PC-9 (cell line): ENCODE measurements around the gene PARVG. TPM values are rescaled to one million over a fixed set of nuclear protein-coding genes. Genes with fewer than 3 reads are reported as not detected.

Experiments
- BruUV-seq: library from RNA; stranded (reverse); fragments of 400-500 nt; replicated peaks from 2 replicates; lab custom pipeline; 2021; lab: Mats Ljungman, UMichigan
- CTCF ChIA-PET: fragments of 300-600 bp; sonication (Branson Sonifier 250); formaldehyde crosslinking; loops from one replicate; lab custom pipeline; 2022; ENCODE audit warnings: antibody characterized with exemption; lab: Charles Lee
- POLR2A ChIA-PET: fragments of 300-600 bp; sonication (Branson Sonifier 250); formaldehyde crosslinking; loops from one replicate; lab custom pipeline; 2022; ENCODE audit warnings: antibody characterized with exemption; ENCODE audit not compliant: unreplicated experiment; lab: Charles Lee
- DNase-seq, 2 experiments: peaks; one replicate each; pipeline versions ENCODE4 v3.0.0 to v3.0.0-alpha.2; 2015 to 2022; ENCODE audit warnings: mixed read lengths in 1 of 2
- H2AFZ ChIP-seq: fragments of 200-600 bp; sonication (generic); 2 replicates; pipeline ENCODE4 v1.8.1; 2017; ENCODE audit warnings: antibody characterized with exemption
- H3F3A ChIP-seq: fragments of 200-600 bp; sonication (generic); 2 replicates; pipeline ENCODE4 v1.8.1; 2017; ENCODE audit warnings: antibody characterized with exemption, mild to moderate bottlenecking, low read depth; ENCODE audit not compliant: insufficient read depth
- H3K27ac ChIP-seq: fragments of 200-600 bp; sonication (generic); 2 replicates; pipeline ENCODE4 v1.6.1; 2016; ENCODE audit warnings: mixed run types
- H3K27me3 ChIP-seq: fragments of 200-600 bp; sonication (generic); 2 replicates; pipeline ENCODE4 v1.6.1; 2016; ENCODE audit warnings: low read depth, mixed run types; ENCODE audit not compliant: insufficient read depth
- H3K36me3 ChIP-seq: fragments of 200-600 bp; sonication (generic); 2 replicates; pipeline ENCODE4 v1.6.1; 2016; ENCODE audit warnings: low read depth, mixed run types
- H3K4me1 ChIP-seq: fragments of 200-600 bp; sonication (generic); replicated peaks from 2 replicates; pipeline ENCODE4 v1.6.1; 2016; ENCODE audit warnings: mixed run types; ENCODE audit not compliant: insufficient read depth
- H3K4me2 ChIP-seq: fragments of 200-600 bp; sonication (generic); 2 replicates; pipeline ENCODE4 v1.6.1; 2017; ENCODE audit warnings: mixed run types
- H3K4me3 ChIP-seq: fragments of 200-600 bp; sonication (generic); 2 replicates; pipeline ENCODE4 v1.6.1; 2016; ENCODE audit warnings: mixed run types
- H3K79me2 ChIP-seq: fragments of 200-600 bp; sonication (generic); 2 replicates; pipeline ENCODE4 v1.6.1; 2017; ENCODE audit warnings: low read depth, mixed run types
- H3K9me2 ChIP-seq: fragments of 200-600 bp; sonication (generic); 2 replicates; pipeline ENCODE4 v1.8.1; 2017; ENCODE audit warnings: mild to moderate bottlenecking; ENCODE audit not compliant: insufficient read depth
- H3K9me3 ChIP-seq: fragments of 200-600 bp; sonication (generic); 2 replicates; pipeline ENCODE4 v1.8.1; 2016; ENCODE audit warnings: low read depth; ENCODE audit not compliant: insufficient read depth
- H4K20me1 ChIP-seq: fragments of 200-600 bp; sonication (generic); 2 replicates; pipeline ENCODE4 v1.8.1; 2017; ENCODE audit not compliant: insufficient read depth
- CTCF ChIP-seq: fragments of 200-600 bp; sonication (generic); conservative IDR thresholded peaks from 2 replicates; pipeline ENCODE4 v1.6.1; 2017; ENCODE audit warnings: mixed run types, antibody characterized with exemption, mild to moderate bottlenecking, moderate library complexity
- EZH2 ChIP-seq: fragments of 200-600 bp; sonication (generic); IDR thresholded peaks from 2 replicates; pipeline ENCODE4 v1.8.0; 2017; ENCODE audit warnings: antibody characterized with exemption, low read depth
- intact Hi-C: fragments of 100-400 bp; cut with micrococcal nuclease; formaldehyde crosslinking; loops from one replicate; pipeline ENCODE4 v1.10.0; 2022; ENCODE audit not compliant: unreplicated experiment
- total RNA-seq: library from RNA; stranded (reverse); gene quantifications from 2 replicates; pipeline ENCODE4 v1.2.3, GENCODE V29; 2021

The PARVG gene
- total RNA-seq, 1 experiment from 2014 or later = not detected

- H3K4me2 ChIP-seq = no peak overlapping the region
- ChIA-PET CTCF (no interaction called here), POLR2A (interaction anchor here (0.7 kb wide), 1 partner anchor 100 kb away, joined by 3 read pairs; no protein-coding TSS in a partner anchor)
- DNase-seq = no peak
- no TSS peak for BruUV-seq
- H3K79me2 ChIP-seq = no peaks in the 10 kb centered on the region
- no peaks in the 10 kb centered on the region for H3F3A ChIP-seq
- H4K20me1 ChIP-seq = 0 out of 2 replicates have a peak, but pooled peaks cover 4% of the 10 kb centered on the region
- no peaks in the 10 kb centered on the region for H3K4me1 ChIP-seq
- H3K27me3 ChIP-seq = no peaks in the 10 kb centered on the region
- H3K4me3 ChIP-seq = no peak overlapping the region
- TF ChIP-seq CTCF (no peak), EZH2 (no peak)
- no peak overlapping the region for H3K27ac ChIP-seq
- H3K9me3 ChIP-seq = no peaks in the 10 kb centered on the region
- no peaks in the 10 kb centered on the region for H3K9me2 ChIP-seq
- intact Hi-C loops = no loop called here
- H2AFZ ChIP-seq = no peak overlapping the region
- no peaks in the 10 kb centered on the region for H3K36me3 ChIP-seq
Measured at GRCh38 chr22:44159221-44159620, 21.5 kb upstream of the PARVG start.

- Histone ChIP-seq H3K4me1 (no peaks in the 10 kb centered on the region), H3K4me3 (no peak overlapping the region), H3K27me3 (no peaks in the 10 kb centered on the region), H3K27ac (no peak overlapping the region), H3K4me2 (no peak overlapping the region), H4K20me1 (0 out of 2 replicates have a peak, but pooled peaks cover 4% of the 10 kb centered on the region), H3K9me3 (no peaks in the 10 kb centered on the region), H3K79me2 (no peaks in the 10 kb centered on the region), H3K36me3 (no peaks in the 10 kb centered on the region), H2AFZ (no peak overlapping the region), H3K9me2 (no peaks in the 10 kb centered on the region), H3F3A (no peaks in the 10 kb centered on the region)
- DNase-seq = no peak
- CTCF ChIA-PET = no interaction called here
- POLR2A ChIA-PET = no interaction called here
- no TSS peak for BruUV-seq
- intact Hi-C loops = no loop called here
- TF ChIP-seq EZH2 (no peak), CTCF (no peak)
Measured at GRCh38 chr22:44159811-44160210, 20.9 kb upstream of the PARVG start.

GRCh38 chr22:44160421-44160820 lies 20.3 kb upstream of the PARVG start:
- 0 out of 2 replicates have a peak, but pooled peaks cover 4% of the 10 kb centered on the region for H4K20me1 ChIP-seq
- no peaks in the 10 kb centered on the region for H3K9me2 ChIP-seq
- no peak overlapping the region for H3K4me3 ChIP-seq
- ChIA-PET CTCF (no interaction called here), POLR2A (no interaction called here)
- intact Hi-C loops = no loop called here
- no peaks in the 10 kb centered on the region for H3K79me2 ChIP-seq
- BruUV-seq = no TSS peak
- TF ChIP-seq EZH2 (no peak), CTCF (no peak)
- H2AFZ ChIP-seq = no peak overlapping the region
- H3K4me1 ChIP-seq = no peaks in the 10 kb centered on the region
- no peaks in the 10 kb centered on the region for H3K9me3 ChIP-seq
- DNase-seq = no peak
- no peak overlapping the region for H3K4me2 ChIP-seq
- H3F3A ChIP-seq = no peaks in the 10 kb centered on the region
- no peaks in the 10 kb centered on the region for H3K36me3 ChIP-seq
- H3K27ac ChIP-seq = no peak overlapping the region
- no peaks in the 10 kb centered on the region for H3K27me3 ChIP-seq
